GM12878 (cell line): ENCODE results near the gene CCDC34.

ENCODE experiments used
- CHD4 ChIP-seq: fragments of 200-600 bp; sonication (generic); IDR thresholded peaks from 2 replicates; pipeline ENCODE4 v1.6.1; 2016; ENCODE audit warnings: mild to moderate bottlenecking
- CTCF ChIP-seq, 3 experiments: IDR thresholded peaks in 2 of 3; conservative IDR thresholded peaks in 1 of 3; 2 replicates each; pipeline ENCODE4 v1.5.1; 2011; ENCODE audit warnings: low read depth in 3 of 3, low read length in 3 of 3, mild to moderate bottlenecking in 3 of 3, control low read depth in 2 of 3, moderate library complexity in 2 of 3, inconsistent platforms in 1 of 3, mixed read lengths in 1 of 3; ENCODE audit not compliant: control insufficient read depth in 2 of 3, insufficient read depth in 1 of 3; ENCODE audit errors: extremely low read depth in 1 of 3
- EZH2 ChIP-seq: IDR thresholded peaks from 2 replicates; pipeline ENCODE4 v1.6.1; 2012; ENCODE audit warnings: low read depth, mild to moderate bottlenecking, control low read depth, inconsistent platforms, low read length, borderline replicate concordance; ENCODE audit not compliant: control insufficient read depth
- JUND ChIP-seq: IDR thresholded peaks from 2 replicates; pipeline ENCODE4 v1.6.1; 2012; ENCODE audit warnings: low read depth, mild to moderate bottlenecking, low read length, improper control_type of control experiment, moderate library complexity
- MXI1 ChIP-seq: fragments of 150-350 bp; IDR thresholded peaks from 2 replicates; pipeline ENCODE4 v1.6.1; 2011; ENCODE audit warnings: low read depth, mild to moderate bottlenecking, inconsistent platforms, low read length, improper control_type of control experiment
- POLR2A ChIP-seq: IDR thresholded peaks from 2 replicates; pipeline ENCODE4 v1.6.1; 2011; ENCODE audit warnings: low read depth, mild to moderate bottlenecking, low read length
- SIN3A ChIP-seq: IDR thresholded peaks from 2 replicates; pipeline ENCODE4 v1.6.1; 2012; ENCODE audit warnings: low read depth, low read length, improper control_type of control experiment
- SMC3 ChIP-seq: IDR thresholded peaks from 2 replicates; pipeline ENCODE4 v1.6.1; 2011; ENCODE audit warnings: low read length, improper control_type of control experiment, borderline replicate concordance
- STAT3 ChIP-seq: IDR thresholded peaks from 2 replicates; pipeline ENCODE4 v1.6.1; 2011; ENCODE audit warnings: low read depth, low read length, improper control_type of control experiment
- YY1 ChIP-seq: IDR thresholded peaks from 2 replicates; pipeline ENCODE4 v1.6.1; 2011; ENCODE audit warnings: low read depth, mild to moderate bottlenecking, low read length

- TF ChIP-seq SIN3A (no peak), STAT3 (no peak), CTCF (IDR thresholded peaks at IDR 0.05 in 2 of 3, conservative IDR thresholded peaks at IDR 0.05 in 1 of 3; ENCODE audit: control insufficient read depth in 2 of 3, extremely low read depth in 1 of 3, insufficient read depth in 1 of 3, low read depth in 3 of 3, low read length in 3 of 3) (no peak), SMC3 (no peak), YY1 (no peak), MXI1 (no peak), CHD4 (no peak), POLR2A (no peak), JUND (no peak), EZH2 (no peak)
Observed at GRCh38 chr11:27309046-27309445, 54.0 kb downstream of the CCDC34 start.
